Epithelial cell of proximal tubule (primary cell): ENCODE results near the gene SHROOM3. TPM values are rescaled to one million over a fixed set of nuclear protein-coding genes. Genes with fewer than 3 reads are reported as not detected.

Experiments used
- DNase-seq: peaks from one replicate; pipeline ENCODE4 v3.0.0-alpha.2; 2011; ENCODE audit warnings: low read depth
- H3K4me3 ChIP-seq: 2 replicates; pipeline ENCODE4 v1.5.1; 2011; ENCODE audit warnings: low read depth, mild to moderate bottlenecking, low read length
- CTCF ChIP-seq: conservative IDR thresholded peaks from 2 replicates; pipeline ENCODE4 v1.5.1; 2012; ENCODE audit warnings: low read depth, mild to moderate bottlenecking, low read length
- total RNA-seq: library from RNA; depleted of rRNA; stranded (reverse); fragments of >200 nt; gene quantifications from 2 replicates; pipeline ENCODE4 v1.2.3, GENCODE V29; 2015

Gene SHROOM3
- total RNA-seq, 1 donor from 2014 or later: 109 TPM

GRCh38 chr4:76492055-76492454 lies 57.0 kb downstream of the SHROOM3 start:
- no peak overlapping the region for H3K4me3 ChIP-seq
- TF ChIP-seq CTCF: no peak
- no peak for DNase-seq

GRCh38 chr4:76494243-76494642 lies 59.2 kb downstream of the SHROOM3 start:
- no peak for DNase-seq
- no peak overlapping the region for H3K4me3 ChIP-seq
- TF ChIP-seq CTCF: no peak

GRCh38 chr4:76494871-76495590 lies 60.0 kb downstream of the SHROOM3 start:
- no peak for TF ChIP-seq CTCF
- no peak for DNase-seq
- H3K4me3 ChIP-seq: no peak overlapping the region

- no peak overlapping the region for H3K4me3 ChIP-seq
- TF ChIP-seq CTCF: no peak
- no peak for DNase-seq
Observed at GRCh38 chr4:76498550-76498949, 63.5 kb downstream of the SHROOM3 start.

- no peak overlapping the region for H3K4me3 ChIP-seq
- DNase-seq: no peak
- no peak for TF ChIP-seq CTCF
Observed at GRCh38 chr4:76499461-76499860, 64.4 kb downstream of the SHROOM3 start.

- TF ChIP-seq CTCF: no peak
- no peak for DNase-seq
Observed at GRCh38 chr4:76502886-76503285, 67.9 kb downstream of the SHROOM3 start.

More at GRCh38 chr4:76502886-76503285, 67.9 kb downstream of the SHROOM3 start:
- H3K4me3 ChIP-seq: no peak overlapping the region
